ENCODE results near the gene ATP2B2. TPM values are rescaled to one million over a fixed set of nuclear protein-coding genes. Genes with fewer than 3 reads are reported as not detected.

The ATP2B2 gene
- polyA plus RNA-seq, 2 of the 4 experiments (the other 2 are of a cell fraction) = 0.03 to 0.04 TPM

- ChIA-PET CTCF (interaction anchor here (1.1 kb wide), 1 partner anchor 12 kb away, joined by 3 read pairs; no protein-coding TSS in a partner anchor), POLR2A (no interaction called here)
- no peak overlapping the region for H3K4me3 ChIP-seq
- DNase-seq (ENCODE audit: low read depth in 1 of 2, low spot score in 1 of 2) = no peak
- no peak overlapping the region for H3K4me2 ChIP-seq
- FAIRE-seq = no peak
- no peaks in the 10 kb centered on the region for H3K4me1 ChIP-seq
- H3K27ac ChIP-seq = no peak overlapping the region
- TF ChIP-seq POLR2A (IDR thresholded peaks at IDR 0.05; ENCODE audit: low read length) = no peak
- no peak for TF ChIP-seq BCL3 (IDR thresholded peaks at IDR 0.05)
- TF ChIP-seq ESRRA (IDR thresholded peaks at IDR 0.05; ENCODE audit: borderline replicate concordance, low read length) = no peak
- TF ChIP-seq HOXA7 (CRISPR knock-in tag; IDR thresholded peaks at IDR 0.05) = no peak
- TF ChIP-seq BHLHE40 (IDR thresholded peaks at IDR 0.05; ENCODE audit: low read depth, low read length) = no peak
- TF ChIP-seq EP300 (IDR thresholded peaks at IDR 0.05) = no peak
- no peak for TF ChIP-seq RFX5 (IDR thresholded peaks at IDR 0.05)
- TF ChIP-seq HDAC2 (IDR thresholded peaks at IDR 0.05) = no peak
- no peak for TF ChIP-seq SREBF2 (IDR thresholded peaks at IDR 0.05)
- TF ChIP-seq USF2 (IDR thresholded peaks at IDR 0.05) = no peak
- no peak for TF ChIP-seq RCOR1 (IDR thresholded peaks at IDR 0.05; ENCODE audit: low read depth, low read length)
- TF ChIP-seq RARB (CRISPR knock-in tag; IDR thresholded peaks at IDR 0.05) = no peak
- no peak for TF ChIP-seq RNF2 (IDR thresholded peaks at IDR 0.05; ENCODE audit: borderline replicate concordance, low read depth)
- TF ChIP-seq SMC3 (IDR thresholded peaks at IDR 0.05) = no peak
- TF ChIP-seq TP53 (CRISPR knock-in tag; IDR thresholded peaks at IDR 0.05) = no peak
- no peak for TF ChIP-seq EHMT2 (IDR thresholded peaks at IDR 0.05; ENCODE audit: low read depth)
- TF ChIP-seq MYC (IDR thresholded peaks at IDR 0.05; ENCODE audit: borderline replicate concordance, low read length) = no peak
- no peak for TF ChIP-seq KDM1A (IDR thresholded peaks at IDR 0.05; ENCODE audit: low read depth)
- WGBS (ENCODE audit: missing lambda C conversion rate) = 11% methylated on average over 3 of the region's 3 CpGs
- ATAC-seq = peak in 1 of 2 experiments; percentile 32; a peak in 1 of 6 replicates
- H3K9me3 ChIP-seq = no peaks in the 10 kb centered on the region
Measured at GRCh38 chr3:10524799-10525301, 19.5 kb upstream of the ATP2B2 start.

DNA sequence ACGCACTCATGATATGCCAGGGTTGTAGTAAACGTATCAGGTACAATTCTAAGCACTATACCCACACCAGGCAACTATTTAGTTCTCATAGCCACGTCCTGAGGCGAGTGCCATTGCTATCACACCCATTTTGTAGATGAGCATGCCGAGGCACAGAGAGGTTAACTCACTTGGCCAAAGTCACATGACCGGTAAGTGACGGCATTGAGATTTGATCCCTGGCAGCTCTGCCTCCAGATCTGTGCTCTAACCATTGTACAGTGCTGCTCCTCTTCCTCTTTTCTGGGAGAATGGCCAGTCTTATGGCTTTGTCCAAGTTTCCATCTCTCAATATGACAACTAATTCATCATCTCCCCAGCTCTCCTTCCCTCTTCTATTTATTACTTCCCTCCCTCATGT, 18.9 kb upstream of the ATP2B2 start:
- ATAC-seq (no peak), DNase-seq (ENCODE audit: low read depth in 1 of 2, low spot score in 1 of 2) (no peak), FAIRE-seq (no peak)
- H3K27ac ChIP-seq = no peak overlapping the region
- CTCF ChIA-PET = interaction anchor here (0.6 to 1.2 kb wide), 4 partner anchors 11 to 797 kb away, joined by 3 read pairs; no protein-coding TSS in a partner anchor
- 11% methylated on average over 7 of the region's 7 CpGs for WGBS (ENCODE audit: missing lambda C conversion rate)
- POLR2A ChIA-PET = no interaction called here
- no peaks in the 10 kb centered on the region for H3K9me3 ChIP-seq
- no peak overlapping the region for H3K4me2 ChIP-seq
- H3K4me3 ChIP-seq = no peak overlapping the region
- no peaks in the 10 kb centered on the region for H3K4me1 ChIP-seq
- TF ChIP-seq FOSL2 (IDR thresholded peaks at IDR 0.05) = no peak
- no peak for TF ChIP-seq FOSL2 (CRISPR knock-in tag; IDR thresholded peaks at IDR 0.05)
- no peak for TF ChIP-seq FOXS1 (CRISPR knock-in tag; IDR thresholded peaks at IDR 0.05)
- TF ChIP-seq NPAS2 (CRISPR knock-in tag; IDR thresholded peaks at IDR 0.05; ENCODE audit: borderline replicate concordance) = no peak
- no peak for TF ChIP-seq POLR2AphosphoS2 (conservative IDR thresholded peaks at IDR 0.05; ENCODE audit: low read length)
- no peak for TF ChIP-seq NR3C1 (IDR thresholded peaks at IDR 0.05)
- TF ChIP-seq EP300 (IDR thresholded peaks at IDR 0.05) = no peak
- TF ChIP-seq SREBF2 (IDR thresholded peaks at IDR 0.05) = no peak
- no peak for TF ChIP-seq BHLHE40 (IDR thresholded peaks at IDR 0.05; ENCODE audit: low read depth, low read length)
- no peak for TF ChIP-seq POLR2A (IDR thresholded peaks at IDR 0.05; ENCODE audit: low read length)
- TF ChIP-seq MAFK (IDR thresholded peaks at IDR 0.05; ENCODE audit: partially characterized antibody) = no peak
- no peak for TF ChIP-seq CEBPB (IDR thresholded peaks at IDR 0.05)
- TF ChIP-seq MYC (IDR thresholded peaks at IDR 0.05; ENCODE audit: borderline replicate concordance, low read length) = no peak
- TF ChIP-seq HEYL (CRISPR knock-in tag; IDR thresholded peaks at IDR 0.05) = no peak
- no peak for TF ChIP-seq ZC3H11A (IDR thresholded peaks at IDR 0.05)
- no peak for TF ChIP-seq KDM5A (IDR thresholded peaks at IDR 0.05)
- no peak for TF ChIP-seq JUN (IDR thresholded peaks at IDR 0.05)
- TF ChIP-seq, protein P1, sequence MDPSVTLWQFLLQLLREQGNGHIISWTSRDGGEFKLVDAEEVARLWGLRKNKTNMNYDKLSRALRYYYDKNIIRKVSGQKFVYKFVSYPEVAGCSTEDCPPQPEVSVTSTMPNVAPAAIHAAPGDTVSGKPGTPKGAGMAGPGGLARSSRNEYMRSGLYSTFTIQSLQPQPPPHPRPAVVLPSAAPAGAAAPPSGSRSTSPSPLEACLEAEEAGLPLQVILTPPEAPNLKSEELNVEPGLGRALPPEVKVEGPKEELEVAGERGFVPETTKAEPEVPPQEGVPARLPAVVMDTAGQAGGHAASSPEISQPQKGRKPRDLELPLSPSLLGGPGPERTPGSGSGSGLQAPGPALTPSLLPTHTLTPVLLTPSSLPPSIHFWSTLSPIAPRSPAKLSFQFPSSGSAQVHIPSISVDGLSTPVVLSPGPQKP (IDR thresholded peaks at IDR 0.05; ENCODE audit: low read depth, low read length) = no peak
- TF ChIP-seq TP53 (CRISPR knock-in tag; IDR thresholded peaks at IDR 0.05) = no peak
- no peak for TF ChIP-seq RAD21 (conservative IDR thresholded peaks at IDR 0.05 in 1 of 2, IDR thresholded peaks at IDR 0.05 in 1 of 2)
- TF ChIP-seq, protein P2, sequence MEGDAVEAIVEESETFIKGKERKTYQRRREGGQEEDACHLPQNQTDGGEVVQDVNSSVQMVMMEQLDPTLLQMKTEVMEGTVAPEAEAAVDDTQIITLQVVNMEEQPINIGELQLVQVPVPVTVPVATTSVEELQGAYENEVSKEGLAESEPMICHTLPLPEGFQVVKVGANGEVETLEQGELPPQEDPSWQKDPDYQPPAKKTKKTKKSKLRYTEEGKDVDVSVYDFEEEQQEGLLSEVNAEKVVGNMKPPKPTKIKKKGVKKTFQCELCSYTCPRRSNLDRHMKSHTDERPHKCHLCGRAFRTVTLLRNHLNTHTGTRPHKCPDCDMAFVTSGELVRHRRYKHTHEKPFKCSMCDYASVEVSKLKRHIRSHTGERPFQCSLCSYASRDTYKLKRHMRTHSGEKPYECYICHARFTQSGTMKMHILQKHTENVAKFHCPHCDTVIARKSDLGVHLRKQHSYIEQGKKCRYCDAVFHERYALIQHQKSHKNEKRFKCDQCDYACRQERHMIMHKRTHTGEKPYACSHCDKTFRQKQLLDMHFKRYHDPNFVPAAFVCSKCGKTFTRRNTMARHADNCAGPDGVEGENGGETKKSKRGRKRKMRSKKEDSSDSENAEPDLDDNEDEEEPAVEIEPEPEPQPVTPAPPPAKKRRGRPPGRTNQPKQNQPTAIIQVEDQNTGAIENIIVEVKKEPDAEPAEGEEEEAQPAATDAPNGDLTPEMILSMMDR (IDR thresholded peaks at IDR 0.05) = no peak
